Pancreas (tissue), 10 donors: Measurements from ENCODE around the gene SCEL. TPM values are rescaled to one million over a fixed set of nuclear protein-coding genes. Genes with fewer than 3 reads are reported as not detected.

Experiments used
- ATAC-seq, 4 donors: fragments of 200-7000 bp; cut with Tn5 transposase; one replicate each; pipeline versions ENCODE4 v1.8.0 to v1.9.1; 2020; ENCODE audit warnings: mild to moderate bottlenecking in 4 of 4, moderate library complexity in 4 of 4
- DNase-seq, 6 donors: peaks; one replicate each; pipeline ENCODE4 v3.0.0-alpha.2; 2020
- FAIRE-seq: peaks from 2 replicates; lab custom pipeline; 2012; peaks lifted over from hg19 to GRCh38; lab: Jason Lieb, UNC
- H3K27ac ChIP-seq, 4 donors: fragments of 200-600 bp; sonication (generic); 1 replicate in 3 of 4; 2 replicates in 1 of 4; pipeline versions ENCODE4 v1.5.0 to v1.8.0; 2020
- H3K27me3 ChIP-seq, 4 donors: fragments of 200-600 bp; one replicate each; pipeline ENCODE4 v1.8.0; 2021
- H3K36me3 ChIP-seq, 3 donors: fragments of 200-600 bp; sonication (generic) in 1 of 3; one replicate each; pipeline versions ENCODE4 v1.5.0 to v1.8.0; 2020 to 2021
- H3K4me1 ChIP-seq, 3 donors: fragments of 200-600 bp; one replicate each; pipeline ENCODE4 v1.8.0; 2021
- H3K4me3 ChIP-seq, 4 donors: fragments of 200-600 bp; sonication (generic) in 2 of 4; one replicate each; pipeline versions ENCODE4 v1.5.0 to v1.8.0; 2020 to 2021
- H3K9me3 ChIP-seq, 4 donors: fragments of 200-600 bp; one replicate each; pipeline ENCODE4 v1.8.0; 2021
- WGBS, 2 donors: extraction: QIAGEN DNeasy Blood & Tissue Kit; methylation state at CpG; one replicate each; pipeline ENCODE4 v1.1.7; 2013; 5-methylcytosine and 5-hydroxymethylcytosine counted together
- intact Hi-C, 3 donors: fragments of 100-400 bp; cut with DNase I; formaldehyde crosslinking; loops; one replicate each; pipeline versions ENCODE4 v1.11.1 to v1.14.2; 2022
- polyA plus RNA-seq, 2 donors: library from polyadenylated mRNA; stranded (reverse); fragments of 200-250 nt; gene quantifications; one replicate each; pipeline ENCODE4 v1.2.3, GENCODE V29; 2013
- total RNA-seq, 6 donors: library from RNA; stranded (reverse); fragmentation: NEBNext Ultra II Directional in 4 of 6; extraction: Animal tissue kit (Norgen Biotek cat#: 25700) in 4 of 6; gene quantifications; one replicate each; pipeline versions ENCODE4 v1.2.1 to v1.2.4, GENCODE V29; 2021 to 2023
- TF ChIP-seq, protein P1 (sequence below), 4 donors: fragments of 200-600 bp; sonication (generic) in 3 of 4; IDR thresholded peaks; one replicate each; pipeline versions ENCODE4 v1.5.0 to v1.8.0; 2021; ENCODE audit warnings: antibody characterized with exemption in 4 of 4
- donor health status: healthy with polysubstance abuse.
- donor health status: DM: no; HTN: no; CAD: no; lungs with moderate emphysema.
- donor health status: DM: no; HTN: no; CAD: no.
- donor health status: control.
- donor health status: control.
- donor health status: Bipolar disorder and iron deficiency.
- donor health status: DM: yes; HTN: yes; CAD: no.
- donor health status: DM: no; HTN: no; CAD: no.
- donor health status: DM: no; HTN: no; CAD: no.
- donor health status: DM: yes; HTN: yes; CAD: no.

The SCEL gene
- total and polyA plus RNA-seq, 8 donors = 0.04 to 0.18 (median 0.14) TPM; not detected in 2

- Histone ChIP-seq H3K27ac (no peak overlapping the region), H3K27me3 (no peaks in the 10 kb centered on the region), H3K9me3 (no peaks in the 10 kb centered on the region), H3K36me3 (no peaks in the 10 kb centered on the region), H3K4me1 (no peaks in the 10 kb centered on the region), H3K4me3 (no peak overlapping the region)
- TF ChIP-seq, protein P1, sequence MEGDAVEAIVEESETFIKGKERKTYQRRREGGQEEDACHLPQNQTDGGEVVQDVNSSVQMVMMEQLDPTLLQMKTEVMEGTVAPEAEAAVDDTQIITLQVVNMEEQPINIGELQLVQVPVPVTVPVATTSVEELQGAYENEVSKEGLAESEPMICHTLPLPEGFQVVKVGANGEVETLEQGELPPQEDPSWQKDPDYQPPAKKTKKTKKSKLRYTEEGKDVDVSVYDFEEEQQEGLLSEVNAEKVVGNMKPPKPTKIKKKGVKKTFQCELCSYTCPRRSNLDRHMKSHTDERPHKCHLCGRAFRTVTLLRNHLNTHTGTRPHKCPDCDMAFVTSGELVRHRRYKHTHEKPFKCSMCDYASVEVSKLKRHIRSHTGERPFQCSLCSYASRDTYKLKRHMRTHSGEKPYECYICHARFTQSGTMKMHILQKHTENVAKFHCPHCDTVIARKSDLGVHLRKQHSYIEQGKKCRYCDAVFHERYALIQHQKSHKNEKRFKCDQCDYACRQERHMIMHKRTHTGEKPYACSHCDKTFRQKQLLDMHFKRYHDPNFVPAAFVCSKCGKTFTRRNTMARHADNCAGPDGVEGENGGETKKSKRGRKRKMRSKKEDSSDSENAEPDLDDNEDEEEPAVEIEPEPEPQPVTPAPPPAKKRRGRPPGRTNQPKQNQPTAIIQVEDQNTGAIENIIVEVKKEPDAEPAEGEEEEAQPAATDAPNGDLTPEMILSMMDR (IDR thresholded peaks at IDR 0.05) = peak in 1 of 4 donors; percentile 20
- DNase-seq (no peak), ATAC-seq (peak in 3 of 4 donors; percentile 45 to 65 (median 46)), FAIRE-seq (peak; percentile 20)
- 5 to 7% methylated on average over 2 of the region's 2 CpGs for WGBS, 2 donors
- intact Hi-C loops = loop anchor here in 1 of 3 donors (10.0 kb wide), 1 partner anchor 71 kb away; no protein-coding TSS in a partner anchor
Observed at GRCh38 chr13:77565635-77566034, 30.1 kb downstream of the SCEL start.

GRCh38 chr13:77571956-77572355 is 36.5 kb downstream of the SCEL start:
- no peak for DNase-seq
- WGBS, 2 donors = 74 to 75% methylated on average over 5 of the region's 5 CpGs
- no peak for ATAC-seq
- H3K36me3 ChIP-seq = no peaks in the 10 kb centered on the region
- H3K9me3 ChIP-seq = no peaks in the 10 kb centered on the region
- H3K27me3 ChIP-seq = no peaks in the 10 kb centered on the region
- H3K27ac ChIP-seq = no peak overlapping the region
- H3K4me3 ChIP-seq = no peak overlapping the region
- no peak for FAIRE-seq
- no peaks in the 10 kb centered on the region for H3K4me1 ChIP-seq
- intact Hi-C loops = no loop called here
- TF ChIP-seq, protein P1 (IDR thresholded peaks at IDR 0.05) = no peak

DNA sequence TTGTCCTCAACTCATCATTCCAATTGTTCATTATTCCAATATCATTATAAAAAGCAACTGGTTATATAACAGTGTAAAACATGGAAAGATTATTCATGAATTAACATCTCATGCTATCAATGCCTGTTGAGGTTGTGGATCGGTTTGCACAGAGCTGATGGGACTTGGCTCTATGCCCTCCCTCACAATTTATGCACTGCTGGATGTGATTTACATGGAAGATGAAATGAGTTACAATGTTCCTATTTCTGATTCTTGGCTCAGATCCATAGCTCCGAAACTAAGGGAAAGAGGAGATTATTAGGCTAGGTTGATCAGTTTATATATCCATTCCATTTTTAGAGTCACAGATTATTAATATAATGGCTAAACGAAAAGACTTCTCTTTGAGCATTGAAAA is 38.6 kb downstream of the SCEL start:
- H3K9me3 ChIP-seq = no peaks in the 10 kb centered on the region
- no peaks in the 10 kb centered on the region for H3K36me3 ChIP-seq
- DNase-seq (no peak), ATAC-seq (no peak), FAIRE-seq (no peak)
- TF ChIP-seq, protein P1 (IDR thresholded peaks at IDR 0.05) = no peak
- 38 to 41% methylated on average over 3 of the region's 3 CpGs for WGBS, 2 donors
- intact Hi-C loops = no loop called here
- no peak overlapping the region for H3K27ac ChIP-seq
- H3K27me3 ChIP-seq = no peaks in the 10 kb centered on the region
- H3K4me1 ChIP-seq = no peaks in the 10 kb centered on the region
- no peak overlapping the region for H3K4me3 ChIP-seq

DNA sequence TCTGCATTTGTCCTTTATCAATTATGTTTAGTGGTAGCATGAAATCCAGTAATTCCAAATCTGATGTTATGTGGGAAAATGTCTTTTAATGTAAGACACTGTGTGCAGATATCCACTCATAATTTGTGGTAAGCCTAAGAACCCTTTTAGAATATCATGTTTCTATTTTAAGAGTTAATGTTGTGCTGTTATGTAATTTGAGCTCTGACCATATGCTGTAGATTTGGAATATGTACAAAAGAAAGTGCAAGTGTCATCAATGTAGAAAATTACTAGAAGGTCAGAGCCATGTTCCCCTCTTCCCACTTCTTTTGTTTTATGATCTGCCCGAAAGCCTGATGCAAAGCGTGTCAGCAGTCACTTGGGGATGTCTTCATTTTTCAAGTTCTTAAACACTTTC is 44.5 kb downstream of the SCEL start:
- Histone ChIP-seq H3K36me3 (no peaks in the 10 kb centered on the region), H3K9me3 (no peaks in the 10 kb centered on the region), H3K4me1 (no peaks in the 10 kb centered on the region), H3K4me3 (no peak overlapping the region), H3K27me3 (no peaks in the 10 kb centered on the region), H3K27ac (no peak overlapping the region)
- no peak for ATAC-seq
- TF ChIP-seq, protein P1 (IDR thresholded peaks at IDR 0.05) = no peak
- intact Hi-C loops = no loop called here
- FAIRE-seq = no peak
- 72 to 88% methylated on average over 2 of the region's 2 CpGs for WGBS, 2 donors
- no peak for DNase-seq

GRCh38 chr13:77580748-77581147 is 45.2 kb downstream of the SCEL start:
- no peaks in the 10 kb centered on the region for H3K36me3 ChIP-seq
- intact Hi-C loops = no loop called here
- H3K4me3 ChIP-seq = no peak overlapping the region
- no peaks in the 10 kb centered on the region for H3K4me1 ChIP-seq
- no peak overlapping the region for H3K27ac ChIP-seq
- TF ChIP-seq, protein P1 (IDR thresholded peaks at IDR 0.05) = no peak
- no peaks in the 10 kb centered on the region for H3K27me3 ChIP-seq
- DNase-seq = no peak
- 47 to 56% methylated on average over 1 of the region's 1 CpG for WGBS, 2 donors
- ATAC-seq = no peak
- no peaks in the 10 kb centered on the region for H3K9me3 ChIP-seq
- FAIRE-seq = no peak
